K562 (cell line): ENCODE measurements around the gene IFNA14. TPM values are rescaled to one million over a fixed set of nuclear protein-coding genes. Genes with fewer than 3 reads are reported as not detected.

Experiments
- polyA plus RNA-seq, 8 experiments: library from polyadenylated mRNA; depleted of rRNA in 4 of 8; stranded (reverse) in 5 of 8; unstranded in 3 of 8; fragments of >200 nt; fragmentation: Nextera tagmentation in 2 of 8; fragmentation: Illumina TruSeq in 1 of 8; extraction: Ambion mirVana in 2 of 8; extraction: Trizol in 1 of 8; gene quantifications; 2 replicates each; pipeline versions ENCODE4 v1.2.1 to v1.2.3, GENCODE V29; 2011 to 2014; ENCODE audit warnings: inconsistent platforms in 1 of 8, missing spikeins in 1 of 8
- total RNA-seq, 7 experiments: library from RNA; depleted of rRNA in 6 of 7; stranded (reverse); fragments of >200 nt in 6 of 7; fragmentation: Illumina TruSeq in 2 of 7; extraction: Trizol in 2 of 7; gene quantifications; 2 replicates each; pipeline versions ENCODE4 v1.2.1 to v1.2.3, GENCODE V29; 2011 to 2021; ENCODE audit warnings: low replicate concordance in 1 of 7

IFNA14 gene
- total and polyA plus RNA-seq, 9 of the 15 experiments (the other 6 are each of a cell fraction or from before 2014, with no cell fraction given) = not detected

Other genes starting within 250 kb of the IFNA14 start
Only the 7 nearest of the 17 such genes appear.
- gene IFNA21, start 73.3 kb downstream of the IFNA14 start, total RNA-seq (2014; rRNA removed) = not detected in 2 replicates
- gene IFNA21, start 73.3 kb downstream of the IFNA14 start, total RNA-seq (2014; rRNA removed; fragmentation: Illumina TruSeq; extraction: Trizol) = not detected in 2 replicates
- not detected in 2 replicates for gene IFNA21, start 73.3 kb downstream of the IFNA14 start, total RNA-seq (2015; rRNA removed; fragmentation: Illumina TruSeq; extraction: Trizol)
- not detected in 2 replicates for gene IFNA21, start 73.3 kb downstream of the IFNA14 start, total RNA-seq (2021)
- gene IFNA21, start 73.3 kb downstream of the IFNA14 start, polyA plus RNA-seq (2011; rRNA removed) = not detected in 2 replicates
- not detected in 2 replicates for gene IFNA21, start 73.3 kb downstream of the IFNA14 start, polyA plus RNA-seq (2014; fragmentation: Illumina TruSeq; extraction: Trizol)
- gene IFNA21, start 73.3 kb downstream of the IFNA14 start, polyA plus RNA-seq (2014; fragmentation: Nextera tagmentation; extraction: Ambion mirVana) = not detected
- gene IFNA21, start 73.3 kb downstream of the IFNA14 start, polyA plus RNA-seq (2014; rRNA removed) = not detected in 2 replicates
- gene IFNA4, start 52.4 kb downstream of the IFNA14 start, total RNA-seq (2014; rRNA removed) = not detected in 2 replicates
- gene IFNA4, start 52.4 kb downstream of the IFNA14 start, total RNA-seq (2014; rRNA removed; fragmentation: Illumina TruSeq; extraction: Trizol) = not detected in 2 replicates
- not detected in 2 replicates for gene IFNA4, start 52.4 kb downstream of the IFNA14 start, total RNA-seq (2015; rRNA removed; fragmentation: Illumina TruSeq; extraction: Trizol)
- not detected in 2 replicates for gene IFNA4, start 52.4 kb downstream of the IFNA14 start, total RNA-seq (2021)
- not detected in 2 replicates for gene IFNA4, start 52.4 kb downstream of the IFNA14 start, polyA plus RNA-seq (2011; rRNA removed)
- not detected in 2 replicates for gene IFNA4, start 52.4 kb downstream of the IFNA14 start, polyA plus RNA-seq (2014; fragmentation: Illumina TruSeq; extraction: Trizol)
- gene IFNA4, start 52.4 kb downstream of the IFNA14 start, polyA plus RNA-seq (2014; fragmentation: Nextera tagmentation; extraction: Ambion mirVana) = not detected
- not detected in 2 replicates for gene IFNA4, start 52.4 kb downstream of the IFNA14 start, polyA plus RNA-seq (2014; rRNA removed)
- gene IFNA7, start 37.8 kb downstream of the IFNA14 start, total RNA-seq (2014; rRNA removed) = not detected in 2 replicates
- gene IFNA7, start 37.8 kb downstream of the IFNA14 start, total RNA-seq (2014; rRNA removed; fragmentation: Illumina TruSeq; extraction: Trizol) = not detected in 2 replicates
- gene IFNA7, start 37.8 kb downstream of the IFNA14 start, total RNA-seq (2015; rRNA removed; fragmentation: Illumina TruSeq; extraction: Trizol) = not detected in 2 replicates
- gene IFNA7, start 37.8 kb downstream of the IFNA14 start, total RNA-seq (2021) = not detected in 2 replicates
- not detected in 2 replicates for gene IFNA7, start 37.8 kb downstream of the IFNA14 start, polyA plus RNA-seq (2011; rRNA removed)
- gene IFNA7, start 37.8 kb downstream of the IFNA14 start, polyA plus RNA-seq (2014; fragmentation: Illumina TruSeq; extraction: Trizol) = not detected in 2 replicates
- gene IFNA7, start 37.8 kb downstream of the IFNA14 start, polyA plus RNA-seq (2014; fragmentation: Nextera tagmentation; extraction: Ambion mirVana) = not detected
- not detected in 2 replicates for gene IFNA7, start 37.8 kb downstream of the IFNA14 start, polyA plus RNA-seq (2014; rRNA removed)
- not detected in 2 replicates for gene IFNA10, start 32.9 kb downstream of the IFNA14 start, total RNA-seq (2014; rRNA removed)
- gene IFNA10, start 32.9 kb downstream of the IFNA14 start, total RNA-seq (2014; rRNA removed; fragmentation: Illumina TruSeq; extraction: Trizol) = not detected in 2 replicates
- not detected in 2 replicates for gene IFNA10, start 32.9 kb downstream of the IFNA14 start, total RNA-seq (2015; rRNA removed; fragmentation: Illumina TruSeq; extraction: Trizol)
- gene IFNA10, start 32.9 kb downstream of the IFNA14 start, total RNA-seq (2021) = not detected in 2 replicates
- not detected in 2 replicates for gene IFNA10, start 32.9 kb downstream of the IFNA14 start, polyA plus RNA-seq (2011; rRNA removed)
- not detected in 2 replicates for gene IFNA10, start 32.9 kb downstream of the IFNA14 start, polyA plus RNA-seq (2014; fragmentation: Illumina TruSeq; extraction: Trizol)
- gene IFNA10, start 32.9 kb downstream of the IFNA14 start, polyA plus RNA-seq (2014; fragmentation: Nextera tagmentation; extraction: Ambion mirVana) = not detected
- gene IFNA10, start 32.9 kb downstream of the IFNA14 start, polyA plus RNA-seq (2014; rRNA removed) = not detected in 2 replicates
- gene IFNA16, start 22.7 kb downstream of the IFNA14 start, total RNA-seq (2014; rRNA removed) = not detected in 2 replicates
- gene IFNA16, start 22.7 kb downstream of the IFNA14 start, total RNA-seq (2014; rRNA removed; fragmentation: Illumina TruSeq; extraction: Trizol) = not detected in 2 replicates
- gene IFNA16, start 22.7 kb downstream of the IFNA14 start, total RNA-seq (2015; rRNA removed; fragmentation: Illumina TruSeq; extraction: Trizol) = not detected in 2 replicates
- gene IFNA16, start 22.7 kb downstream of the IFNA14 start, total RNA-seq (2021) = not detected in 2 replicates
- gene IFNA16, start 22.7 kb downstream of the IFNA14 start, polyA plus RNA-seq (2011; rRNA removed) = not detected in 2 replicates
- gene IFNA16, start 22.7 kb downstream of the IFNA14 start, polyA plus RNA-seq (2014; fragmentation: Illumina TruSeq; extraction: Trizol) = not detected in 2 replicates
- gene IFNA16, start 22.7 kb downstream of the IFNA14 start, polyA plus RNA-seq (2014; fragmentation: Nextera tagmentation; extraction: Ambion mirVana) = not detected
- gene IFNA16, start 22.7 kb downstream of the IFNA14 start, polyA plus RNA-seq (2014; rRNA removed) = not detected in 2 replicates
- not detected in 2 replicates for gene IFNA17, start 11.8 kb downstream of the IFNA14 start, total RNA-seq (2014; rRNA removed)
- not detected in 2 replicates for gene IFNA17, start 11.8 kb downstream of the IFNA14 start, total RNA-seq (2014; rRNA removed; fragmentation: Illumina TruSeq; extraction: Trizol)
- gene IFNA17, start 11.8 kb downstream of the IFNA14 start, total RNA-seq (2015; rRNA removed; fragmentation: Illumina TruSeq; extraction: Trizol) = not detected in 2 replicates
- gene IFNA17, start 11.8 kb downstream of the IFNA14 start, total RNA-seq (2021) = not detected in 2 replicates
- not detected in 2 replicates for gene IFNA17, start 11.8 kb downstream of the IFNA14 start, polyA plus RNA-seq (2011; rRNA removed)
- gene IFNA17, start 11.8 kb downstream of the IFNA14 start, polyA plus RNA-seq (2014; fragmentation: Illumina TruSeq; extraction: Trizol) = not detected in 2 replicates
- gene IFNA17, start 11.8 kb downstream of the IFNA14 start, polyA plus RNA-seq (2014; fragmentation: Nextera tagmentation; extraction: Ambion mirVana) = not detected
- not detected in 2 replicates for gene IFNA17, start 11.8 kb downstream of the IFNA14 start, polyA plus RNA-seq (2014; rRNA removed)
- gene IFNA5, start 65.3 kb upstream of the IFNA14 start, total RNA-seq (2014; rRNA removed) = not detected in 2 replicates
- gene IFNA5, start 65.3 kb upstream of the IFNA14 start, total RNA-seq (2014; rRNA removed; fragmentation: Illumina TruSeq; extraction: Trizol) = not detected in 2 replicates
- not detected in 2 replicates for gene IFNA5, start 65.3 kb upstream of the IFNA14 start, total RNA-seq (2015; rRNA removed; fragmentation: Illumina TruSeq; extraction: Trizol)
- not detected in 2 replicates for gene IFNA5, start 65.3 kb upstream of the IFNA14 start, total RNA-seq (2021)
- not detected in 2 replicates for gene IFNA5, start 65.3 kb upstream of the IFNA14 start, polyA plus RNA-seq (2011; rRNA removed)
- gene IFNA5, start 65.3 kb upstream of the IFNA14 start, polyA plus RNA-seq (2014; fragmentation: Illumina TruSeq; extraction: Trizol) = not detected in 2 replicates
- gene IFNA5, start 65.3 kb upstream of the IFNA14 start, polyA plus RNA-seq (2014; fragmentation: Nextera tagmentation; extraction: Ambion mirVana) = not detected
- not detected in 2 replicates for gene IFNA5, start 65.3 kb upstream of the IFNA14 start, polyA plus RNA-seq (2014; rRNA removed)